Common myeloid progenitor, CD34-positive (primary cell): ENCODE measurements around the gene DOCK8.
"Not testable (repeated sequence)": the region's sequence is repeated elsewhere in the genome, so short reads cannot be mapped to it uniquely, and the experiment has no call there.

ENCODE experiments used
- CTCF ChIA-PET: fragments of 350-600 bp; sonication (Branson Sonifier 250); formaldehyde crosslinking; loops from one replicate; lab custom pipeline; 2021; ENCODE audit warnings: antibody characterized with exemption; lab: Charles Lee
- POLR2A ChIA-PET: fragments of 350-600 bp; sonication (Branson Sonifier 250); formaldehyde crosslinking; loops from one replicate; lab custom pipeline; 2021; ENCODE audit warnings: antibody characterized with exemption; lab: Charles Lee
- DNase-seq, 3 donors: peaks; one replicate each; pipeline versions ENCODE4 v3.0.0 to v3.0.0-alpha.2; 2013
- H3K27ac ChIP-seq, 2 experiments: 1 replicate in 1 of 2; 2 replicates in 1 of 2; pipeline ENCODE4 v1.7.0; 2013; ENCODE audit warnings: inconsistent platforms in 2 of 2, low read length in 2 of 2, mild to moderate bottlenecking in 2 of 2, low read depth in 1 of 2, moderate library complexity in 1 of 2; ENCODE audit not compliant: severe bottlenecking in 2 of 2, insufficient read depth in 1 of 2, poor library complexity in 1 of 2
- H3K27me3 ChIP-seq, 5 experiments: replicated peaks in 2 of 5; 1 replicate in 3 of 5; 2 replicates in 2 of 5; pipeline versions ENCODE4 v1.6.1 to v1.7.0; 2013; ENCODE audit warnings: low read length in 4 of 5, mild to moderate bottlenecking in 2 of 5, moderate library complexity in 2 of 5, inconsistent platforms in 1 of 5; ENCODE audit not compliant: insufficient read depth in 5 of 5, control insufficient read depth in 4 of 5
- H3K36me3 ChIP-seq, 4 experiments: 1 replicate in 2 of 4; 2 replicates in 2 of 4; pipeline versions ENCODE4 v1.6.1 to v1.7.0; 2013; ENCODE audit warnings: low read length in 3 of 4, control low read depth in 1 of 4, mild to moderate bottlenecking in 1 of 4; ENCODE audit not compliant: control insufficient read depth in 4 of 4, insufficient read depth in 4 of 4
- H3K4me1 ChIP-seq, 4 experiments: 1 replicate in 3 of 4; 2 replicates in 1 of 4; pipeline versions ENCODE4 v1.6.1 to v1.7.1; 2013; ENCODE audit warnings: low read length in 3 of 4, mild to moderate bottlenecking in 3 of 4, control low read depth in 1 of 4, inconsistent platforms in 1 of 4, moderate library complexity in 1 of 4; ENCODE audit not compliant: control insufficient read depth in 4 of 4, insufficient read depth in 4 of 4; ENCODE audit errors: control extremely low read depth in 1 of 4
- H3K4me3 ChIP-seq, 7 experiments: 1 replicate in 4 of 7; 2 replicates in 3 of 7; pipeline versions ENCODE4 v1.5.1 to v1.7.0; 2013; ENCODE audit warnings: mild to moderate bottlenecking in 7 of 7, low read length in 6 of 7, moderate library complexity in 6 of 7, inconsistent platforms in 2 of 7, low read depth in 2 of 7, control low read depth in 1 of 7; ENCODE audit not compliant: insufficient read depth in 4 of 7, control insufficient read depth in 1 of 7; ENCODE audit errors: extremely low read depth in 1 of 7
- H3K9me3 ChIP-seq, 5 experiments: 1 replicate in 4 of 5; 2 replicates in 1 of 5; pipeline versions ENCODE4 v1.6.1 to v1.7.1; 2013; ENCODE audit warnings: low read length in 4 of 5, mild to moderate bottlenecking in 2 of 5, inconsistent platforms in 1 of 5, low read depth in 1 of 5, moderate library complexity in 1 of 5; ENCODE audit not compliant: control insufficient read depth in 4 of 5, insufficient read depth in 2 of 5; ENCODE audit errors: control extremely low read depth in 1 of 5
- WGBS: methylation state at CpG from one replicate; pipeline ENCODE4 v1.1.5; 2013; ENCODE audit not compliant: insufficient coverage; 5-methylcytosine and 5-hydroxymethylcytosine counted together

Gene DOCK8

DNA sequence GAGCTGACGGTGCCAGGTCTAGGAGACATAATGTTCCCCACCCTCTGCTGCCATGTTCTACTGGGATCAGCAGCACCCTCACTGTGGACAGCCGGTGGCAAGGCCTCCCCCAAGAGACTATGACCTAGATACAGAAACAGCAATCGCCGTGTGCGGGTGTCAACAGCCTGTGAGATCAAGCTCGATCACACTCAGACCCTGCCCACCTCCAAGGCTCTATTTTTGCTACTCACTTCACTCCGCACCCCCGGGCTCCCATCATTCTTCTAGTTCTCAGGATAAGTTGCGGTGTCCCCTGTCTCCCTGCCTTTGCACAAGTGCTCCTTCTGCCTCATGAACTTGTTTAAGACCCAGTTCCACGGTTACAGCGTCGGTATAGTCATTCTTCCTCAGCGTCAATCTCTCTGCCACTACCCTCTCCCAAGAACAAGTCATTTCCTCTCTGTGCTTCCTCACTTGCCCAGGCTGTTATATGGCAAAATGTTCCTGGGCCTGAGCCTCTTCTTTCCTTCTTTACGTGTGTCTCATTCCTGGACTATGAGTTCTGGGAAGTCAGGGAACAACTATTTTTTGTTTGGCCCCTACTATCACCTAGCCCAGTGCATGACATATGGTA is 5.4 kb upstream of the DOCK8 start:
- no peak for DNase-seq
- ChIA-PET POLR2A (no interaction called here), CTCF (interaction anchor here (0.6 to 1.4 kb wide), 3 partner anchors 18 to 99 kb away, joined by 3 read pairs; no protein-coding TSS in a partner anchor)
- H3K4me1 ChIP-seq: peaks cover 0 to 7% (median 4%) of the 10 kb centered on the region in 4 experiments
- WGBS: 65% methylated on average over 13 of the region's 14 CpGs
- H3K27ac ChIP-seq: peak overlapping the region in 1 of 2 experiments; percentile 18
- H3K36me3 ChIP-seq: no peaks in the 10 kb centered on the region
- H3K9me3 ChIP-seq: no peaks in the 10 kb centered on the region
- no peaks in the 10 kb centered on the region for H3K27me3 ChIP-seq
- no peak overlapping the region for H3K4me3 ChIP-seq

DNA sequence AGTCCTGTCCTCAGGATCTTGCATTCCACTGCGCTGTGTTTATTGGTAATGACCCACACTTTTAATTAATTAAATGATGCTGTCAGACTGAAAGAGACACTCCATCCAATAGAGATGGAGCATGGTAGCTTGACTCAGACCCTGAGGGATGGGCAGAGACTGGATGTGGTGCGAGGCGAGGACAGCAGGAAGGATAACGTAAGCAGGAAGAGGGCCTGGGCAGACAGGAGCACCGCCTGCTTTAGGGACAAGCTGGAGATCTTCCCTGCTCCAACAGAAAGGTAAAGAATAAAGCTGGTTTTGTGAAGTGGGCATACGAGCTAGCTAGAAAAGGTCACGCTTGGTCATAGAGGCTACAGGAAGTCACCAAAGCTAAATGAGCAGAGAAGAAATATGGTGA is 3.6 kb upstream of the DOCK8 start:
- no peak for DNase-seq
- ChIA-PET CTCF (interaction anchor here (0.5 kb wide), 1 partner anchor 654 kb away, joined by 3 read pairs; no protein-coding TSS in a partner anchor), POLR2A (interaction anchor here (0.6 kb wide), 1 partner anchor 32 kb away, joined by 5 read pairs; no protein-coding TSS in a partner anchor)
- no peak overlapping the region for H3K27ac ChIP-seq
- H3K36me3 ChIP-seq: no peaks in the 10 kb centered on the region
- H3K27me3 ChIP-seq: no peaks in the 10 kb centered on the region
- H3K9me3 ChIP-seq: no peaks in the 10 kb centered on the region
- H3K4me3 ChIP-seq: no peak overlapping the region
- WGBS: 91% methylated on average over 6 of the region's 7 CpGs
- peaks cover 8 to 21% (median 13%) of the 10 kb centered on the region in 4 experiments for H3K4me1 ChIP-seq

DNA sequence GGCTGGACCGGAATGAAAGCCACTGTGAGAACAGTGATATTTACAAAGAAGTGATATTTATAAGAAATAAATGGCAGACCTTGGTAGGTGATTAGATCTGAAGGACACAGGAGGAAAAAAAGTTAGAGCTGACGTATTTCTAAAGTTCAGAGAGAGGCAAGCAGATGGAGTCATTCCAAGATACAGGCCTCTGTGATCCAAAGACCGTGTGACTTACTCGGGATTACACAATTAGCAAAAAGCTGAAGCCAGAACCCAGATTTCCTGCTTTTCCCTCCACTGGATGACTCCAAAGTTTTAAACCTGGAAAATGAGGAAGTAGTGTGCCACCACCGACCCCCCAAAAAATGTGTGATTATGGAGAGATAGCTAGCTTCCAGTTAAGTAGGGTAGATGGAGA is 3.1 kb upstream of the DOCK8 start:
- H3K27me3 ChIP-seq: no peaks in the 10 kb centered on the region

DNA sequence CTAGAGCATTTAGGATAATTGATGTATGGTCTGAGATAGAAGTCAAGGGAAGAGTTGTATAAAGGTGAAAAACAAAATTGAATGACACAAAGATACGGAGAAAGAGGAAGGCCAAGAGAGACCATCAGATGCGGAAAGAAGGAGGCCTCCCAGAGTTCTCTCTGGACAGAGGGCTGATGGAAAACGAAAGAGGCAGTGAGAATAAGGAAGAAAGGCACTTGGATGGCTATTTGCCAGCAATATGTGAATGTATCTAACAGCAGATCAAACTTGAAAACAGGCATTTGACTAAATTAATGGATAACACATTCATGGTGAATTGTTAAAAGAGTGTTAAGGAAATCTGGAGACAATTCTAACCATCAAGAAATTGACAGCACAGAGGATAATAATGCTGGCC is 2.4 kb upstream of the DOCK8 start:
- H3K27ac ChIP-seq: no peak overlapping the region
- no peaks in the 10 kb centered on the region for H3K27me3 ChIP-seq
- CTCF ChIA-PET: no interaction called here
- 54% methylated on average over 3 of the region's 3 CpGs for WGBS
- peak overlapping the region in 1 of 7 experiments; percentile 1 for H3K4me3 ChIP-seq
- no peaks in the 10 kb centered on the region for H3K9me3 ChIP-seq
- peak in 1 of 3 donors; percentile 17 for DNase-seq
- no peaks in the 10 kb centered on the region for H3K36me3 ChIP-seq
- POLR2A ChIA-PET: no interaction called here
- peaks cover 13 to 32% (median 17%) of the 10 kb centered on the region in 4 experiments for H3K4me1 ChIP-seq

More for the DNA sequence above, 3.1 kb upstream of the DOCK8 start:
- Histone ChIP-seq H3K4me1 (peaks cover 10 to 26% (median 16%) of the 10 kb centered on the region in 4 experiments), H3K27ac (no peak overlapping the region), H3K9me3 (no peaks in the 10 kb centered on the region), H3K36me3 (no peaks in the 10 kb centered on the region), H3K4me3 (no peak overlapping the region)
- ChIA-PET POLR2A (interaction anchor here (0.6 kb wide), 1 partner anchor 31 kb away, joined by 5 read pairs; no protein-coding TSS in a partner anchor), CTCF (interaction anchor here (0.5 kb wide), 1 partner anchor 654 kb away, joined by 3 read pairs; no protein-coding TSS in a partner anchor)
- DNase-seq: no peak
- 76% methylated on average over 4 of the region's 5 CpGs for WGBS

DNA sequence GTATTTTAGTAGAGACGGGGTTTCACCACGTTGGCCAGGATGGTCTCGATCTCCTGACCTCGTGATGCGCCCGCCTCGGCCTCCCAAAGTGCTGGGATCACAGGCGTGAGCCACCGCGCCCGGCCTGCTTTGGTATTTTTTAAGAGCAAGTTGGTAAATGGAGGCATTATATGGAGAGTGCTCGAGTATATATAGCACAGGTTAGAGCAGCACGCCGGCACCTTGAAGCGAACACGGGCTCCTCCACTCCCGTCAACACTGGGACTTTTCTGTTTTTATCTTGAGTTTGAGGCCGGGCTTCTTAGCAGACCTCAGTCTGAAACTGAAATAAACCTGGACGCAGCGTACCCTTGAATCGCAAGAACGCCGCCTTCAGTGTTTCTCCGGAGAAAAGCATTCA is 764 bp upstream of the DOCK8 start:
- DNase-seq: peak in 2 of 3 donors; percentile 22 to 29
- CTCF ChIA-PET: interaction anchor here (0.9 to 3.3 kb wide), 8 partner anchors 12 to 102 kb away, joined by 4 to 13 read pairs (median 8); no protein-coding TSS in a partner anchor
- Histone ChIP-seq H3K27ac (peak overlapping the region in 1 of 2 experiments; percentile 79), H3K4me1 (peaks cover 14 to 35% (median 18%) of the 10 kb centered on the region in 4 experiments), H3K4me3 (peak overlapping the region in 5 of 7 experiments; percentile 82 to 91 (median 87))
- POLR2A ChIA-PET, H3K27me3 ChIP-seq, H3K9me3 ChIP-seq, H3K36me3 ChIP-seq: not testable (repeated sequence)
- WGBS: 94% methylated on average over 19 of the region's 24 CpGs

DNA sequence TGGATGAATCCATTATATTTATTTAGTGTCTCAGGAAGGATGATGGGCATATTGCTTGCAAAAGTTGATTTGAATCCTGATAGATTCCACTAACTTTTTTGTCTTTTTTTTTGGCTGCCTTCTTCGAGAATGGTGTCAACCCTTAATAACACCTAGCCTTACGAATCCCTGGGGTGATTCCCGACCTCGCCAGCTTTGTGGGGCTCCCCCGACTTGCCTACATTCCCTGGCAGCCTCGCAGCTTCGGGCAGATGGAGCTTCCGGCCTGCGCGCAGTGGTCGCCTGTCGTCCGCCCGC is 366 bp upstream of the DOCK8 start:
- Histone ChIP-seq H3K27me3 (no peaks in the 10 kb centered on the region), H3K9me3 (no peaks in the 10 kb centered on the region), H3K4me3 (peak overlapping the region; percentile 81 to 91 (median 87)), H3K4me1 (peaks cover 10 to 33% (median 17%) of the 10 kb centered on the region in 4 experiments), H3K36me3 (no peaks in the 10 kb centered on the region), H3K27ac (peak overlapping the region in 1 of 2 experiments; percentile 79)
- no peak for DNase-seq
- ChIA-PET POLR2A (interaction anchor here (0.6 to 1.4 kb wide), 2 partner anchors 58 to 76 kb away, joined by 3 to 5 read pairs; no protein-coding TSS in a partner anchor), CTCF (interaction anchor here (0.8 to 3.3 kb wide), 13 partner anchors 10 to 102 kb away, joined by 3 to 13 read pairs (median 5); no protein-coding TSS in a partner anchor)
- WGBS: 5% methylated on average over 13 of the region's 14 CpGs
